DND-41 (cell line): ENCODE measurements around the gene PYGB.

Experiments used
- ATAC-seq: fragments of 200-7000 bp; cut with Tn5 transposase; 3 replicates; pipeline ENCODE4 v1.9.1; 2021; ENCODE audit warnings: low read depth; ENCODE audit not compliant: insufficient read depth
- DNase-seq: peaks from one replicate; pipeline ENCODE4 v3.0.0-alpha.2; 2020
- H2AFZ ChIP-seq: 2 replicates; pipeline ENCODE4 v1.6.0; 2012; ENCODE audit warnings: low read depth, low read length
- H3K27ac ChIP-seq: 2 replicates; pipeline ENCODE4 v1.5.1; 2012; ENCODE audit warnings: low read length, inconsistent platforms
- H3K27me3 ChIP-seq: fragments of 200-600 bp; sonication (generic); 2 replicates; pipeline ENCODE4 v1.6.0; 2012; ENCODE audit warnings: low read length, mild to moderate bottlenecking, inconsistent platforms; ENCODE audit not compliant: insufficient read depth, poor library complexity
- H3K36me3 ChIP-seq: 2 replicates; pipeline ENCODE4 v1.5.1; 2012; ENCODE audit warnings: low read length, inconsistent platforms; ENCODE audit not compliant: insufficient read depth
- H3K4me1 ChIP-seq: 2 replicates; pipeline ENCODE4 v1.5.1; 2012; ENCODE audit warnings: mild to moderate bottlenecking, low read length; ENCODE audit not compliant: insufficient read depth
- H3K4me2 ChIP-seq: 2 replicates; pipeline ENCODE4 v1.6.0; 2012; ENCODE audit warnings: mild to moderate bottlenecking, moderate library complexity, low read length, inconsistent platforms; ENCODE audit not compliant: insufficient read depth
- H3K4me3 ChIP-seq, 2 experiments: fragments of 200-600 bp in 1 of 2; shearing (Covaris generic) in 1 of 2; 2 replicates each; pipeline ENCODE4 v1.5.1; 2012 to 2016; ENCODE audit warnings: inconsistent platforms in 2 of 2, low read length in 2 of 2, mild to moderate bottlenecking in 2 of 2, low read depth in 1 of 2, moderate library complexity in 1 of 2
- H3K79me2 ChIP-seq: 2 replicates; pipeline ENCODE4 v1.6.0; 2012; ENCODE audit warnings: low read length, inconsistent platforms; ENCODE audit not compliant: insufficient read depth
- H3K9ac ChIP-seq: 2 replicates; pipeline ENCODE4 v1.6.0; 2012; ENCODE audit warnings: low read depth, mild to moderate bottlenecking, inconsistent platforms, low read length, moderate library complexity
- H3K9me3 ChIP-seq: 2 replicates; pipeline ENCODE4 v1.5.1; 2012; ENCODE audit warnings: low read length, moderate library complexity, mild to moderate bottlenecking, inconsistent platforms; ENCODE audit not compliant: insufficient read depth, severe bottlenecking
- H4K20me1 ChIP-seq: 2 replicates; pipeline ENCODE4 v1.6.0; 2012; ENCODE audit warnings: low read length; ENCODE audit not compliant: insufficient read depth
- EZH2 ChIP-seq: IDR thresholded peaks from 3 replicates; pipeline ENCODE4 v1.6.1; 2012; ENCODE audit warnings: borderline replicate concordance, low read depth, mild to moderate bottlenecking, moderate library complexity, low read length, inconsistent platforms; ENCODE audit not compliant: severe bottlenecking
- TF ChIP-seq, protein P1 (sequence below): IDR thresholded peaks from 2 replicates; pipeline ENCODE4 v1.5.1; 2012; ENCODE audit warnings: borderline replicate concordance, low read length, moderate library complexity, mild to moderate bottlenecking; ENCODE audit not compliant: poor library complexity, severe bottlenecking; ENCODE audit errors: extremely low read depth

The PYGB gene

DNA sequence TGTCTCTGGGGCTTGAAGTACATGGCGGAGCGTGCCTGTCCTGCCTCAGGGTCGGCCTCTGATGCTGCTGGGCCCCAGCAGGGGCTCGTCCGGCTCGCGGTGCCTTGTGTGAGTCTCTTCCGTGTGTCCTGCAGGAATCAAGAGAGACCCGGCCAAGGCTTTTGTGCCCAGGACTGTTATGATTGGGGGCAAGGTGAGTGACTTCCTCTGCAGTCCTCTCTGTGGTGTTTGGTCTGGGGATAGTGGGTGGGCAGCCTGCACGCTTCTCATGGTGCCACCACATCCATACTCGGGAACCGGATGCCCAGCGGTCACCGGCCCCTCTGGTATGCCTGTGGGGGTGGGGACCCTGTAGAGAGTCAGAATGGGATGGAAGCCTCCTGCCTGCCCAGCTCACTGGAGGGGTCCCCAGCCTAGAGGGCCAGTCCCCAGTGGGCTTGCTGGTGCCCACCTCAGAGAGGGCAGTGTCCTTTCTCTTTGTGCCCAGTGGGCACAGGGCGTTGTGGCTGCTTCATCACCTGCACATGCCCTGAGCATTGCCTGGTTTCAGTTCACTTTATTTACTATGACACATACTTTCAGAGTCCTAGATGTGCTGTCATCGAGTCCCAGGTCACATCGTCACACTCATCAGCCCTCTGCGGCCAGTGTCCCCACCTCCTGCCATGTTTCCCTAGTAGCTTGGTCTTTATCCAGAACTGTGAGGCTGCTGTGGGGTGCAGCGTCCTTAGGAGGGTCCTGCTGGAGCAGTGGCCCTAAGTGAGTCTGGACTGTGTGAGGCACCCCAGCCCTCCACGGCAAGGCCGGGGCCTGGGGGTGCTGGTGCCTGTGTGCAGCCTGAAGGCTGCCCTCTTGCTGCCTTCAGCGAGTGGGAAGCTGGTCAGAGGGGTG, 40.7 kb downstream of the PYGB start:
- Histone ChIP-seq H3K9me3 (no peaks in the 10 kb centered on the region), H3K79me2 (no peaks in the 10 kb centered on the region), H3K27ac (no peak overlapping the region), H3K27me3 (no peaks in the 10 kb centered on the region), H4K20me1 (peaks cover 9% of the 10 kb centered on the region), H2AFZ (no peak overlapping the region), H3K4me2 (no peak overlapping the region), H3K9ac (no peak overlapping the region), H3K36me3 (peaks cover 86% of the 10 kb centered on the region), H3K4me1 (no peaks in the 10 kb centered on the region), H3K4me3 (no peak overlapping the region)
- ATAC-seq (no peak), DNase-seq (no peak)
- TF ChIP-seq, protein P1, sequence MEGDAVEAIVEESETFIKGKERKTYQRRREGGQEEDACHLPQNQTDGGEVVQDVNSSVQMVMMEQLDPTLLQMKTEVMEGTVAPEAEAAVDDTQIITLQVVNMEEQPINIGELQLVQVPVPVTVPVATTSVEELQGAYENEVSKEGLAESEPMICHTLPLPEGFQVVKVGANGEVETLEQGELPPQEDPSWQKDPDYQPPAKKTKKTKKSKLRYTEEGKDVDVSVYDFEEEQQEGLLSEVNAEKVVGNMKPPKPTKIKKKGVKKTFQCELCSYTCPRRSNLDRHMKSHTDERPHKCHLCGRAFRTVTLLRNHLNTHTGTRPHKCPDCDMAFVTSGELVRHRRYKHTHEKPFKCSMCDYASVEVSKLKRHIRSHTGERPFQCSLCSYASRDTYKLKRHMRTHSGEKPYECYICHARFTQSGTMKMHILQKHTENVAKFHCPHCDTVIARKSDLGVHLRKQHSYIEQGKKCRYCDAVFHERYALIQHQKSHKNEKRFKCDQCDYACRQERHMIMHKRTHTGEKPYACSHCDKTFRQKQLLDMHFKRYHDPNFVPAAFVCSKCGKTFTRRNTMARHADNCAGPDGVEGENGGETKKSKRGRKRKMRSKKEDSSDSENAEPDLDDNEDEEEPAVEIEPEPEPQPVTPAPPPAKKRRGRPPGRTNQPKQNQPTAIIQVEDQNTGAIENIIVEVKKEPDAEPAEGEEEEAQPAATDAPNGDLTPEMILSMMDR = no peak
- no peak for TF ChIP-seq EZH2

DNA sequence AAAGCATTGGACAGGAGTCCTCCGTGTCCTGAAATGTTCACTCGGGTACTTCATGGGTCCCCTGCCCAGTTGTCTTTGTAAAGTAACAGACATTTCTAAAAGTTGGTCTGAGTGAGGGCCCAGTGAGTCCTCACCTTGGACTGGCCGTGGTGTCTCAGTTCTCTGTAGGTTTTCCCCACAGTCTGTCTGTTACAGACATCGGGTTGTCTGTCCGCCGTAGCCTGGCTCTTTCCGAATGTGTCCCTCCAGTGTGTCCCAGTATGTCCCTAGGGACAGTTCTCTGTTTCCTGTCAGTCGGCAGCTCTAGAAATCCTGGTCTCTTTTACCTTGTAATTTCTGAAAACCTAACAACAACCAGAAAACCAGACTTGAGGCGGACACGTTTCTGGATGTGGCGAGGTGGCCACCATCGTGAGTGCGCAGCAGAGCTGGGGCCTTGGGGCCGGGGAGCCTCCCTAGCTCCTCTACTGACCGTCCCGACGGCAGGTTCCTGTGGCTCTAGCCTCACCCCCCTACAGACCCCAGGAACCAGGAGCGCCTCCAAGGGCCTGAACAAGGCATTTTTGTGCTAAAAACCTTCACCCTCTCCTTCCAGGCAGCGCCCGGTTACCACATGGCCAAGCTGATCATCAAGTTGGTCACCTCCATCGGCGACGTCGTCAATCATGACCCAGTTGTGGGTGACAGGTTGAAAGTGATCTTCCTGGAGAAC, 42.2 kb downstream of the PYGB start:
- no peak overlapping the region for H2AFZ ChIP-seq
- no peaks in the 10 kb centered on the region for H3K27me3 ChIP-seq
- H3K4me1 ChIP-seq = no peaks in the 10 kb centered on the region
- no peak for TF ChIP-seq EZH2
- TF ChIP-seq, protein P1 = no peak
- H3K27ac ChIP-seq = no peak overlapping the region
- no peak overlapping the region for H3K9ac ChIP-seq
- H3K4me2 ChIP-seq = no peak overlapping the region
- H3K79me2 ChIP-seq = no peaks in the 10 kb centered on the region
- DNase-seq (no peak), ATAC-seq (no peak)
- peaks cover 86% of the 10 kb centered on the region for H3K36me3 ChIP-seq
- H4K20me1 ChIP-seq = peaks cover 9% of the 10 kb centered on the region
- H3K9me3 ChIP-seq = no peaks in the 10 kb centered on the region
- no peak overlapping the region for H3K4me3 ChIP-seq

DNA sequence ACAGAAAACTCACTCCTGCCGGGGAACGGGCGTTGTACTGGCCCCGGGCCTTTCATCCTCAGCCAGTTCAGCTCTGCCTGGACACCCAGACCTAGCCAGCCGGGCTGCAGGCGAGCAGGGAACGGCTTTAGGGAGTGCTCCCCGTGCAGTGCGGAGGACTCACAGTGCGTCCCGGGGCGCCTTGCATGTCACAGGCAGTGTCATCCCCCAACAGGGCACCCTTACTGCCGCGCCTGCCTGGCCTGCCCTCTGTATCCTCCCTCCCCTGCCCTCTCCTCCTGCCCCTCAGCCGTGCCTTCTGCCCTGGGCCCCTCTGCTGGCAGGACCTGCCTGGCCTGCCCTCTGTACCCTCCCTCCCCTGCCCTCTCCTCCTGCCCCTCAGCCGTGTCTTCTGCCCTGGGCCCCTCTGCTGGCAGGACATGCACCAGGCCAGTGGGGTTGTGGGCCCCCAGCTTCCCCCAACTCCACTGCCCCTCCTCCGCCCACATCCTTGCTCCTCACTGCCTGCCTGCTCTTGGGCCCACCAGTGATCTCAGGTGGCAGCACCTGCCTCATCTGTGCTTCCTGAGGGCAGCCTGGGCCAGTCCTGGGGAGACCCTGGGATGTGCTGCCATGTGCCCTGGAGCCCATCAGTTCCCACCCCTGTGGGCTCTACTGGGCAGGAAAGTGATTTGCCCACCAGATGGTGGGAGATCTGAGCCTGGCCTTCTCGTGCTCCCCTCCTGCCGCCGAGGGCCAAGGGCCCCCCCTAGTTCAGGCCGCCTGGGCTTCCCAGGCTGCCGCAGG, 43.0 kb downstream of the PYGB start:
- H2AFZ ChIP-seq = no peak overlapping the region
- H3K27ac ChIP-seq = no peak overlapping the region
- H3K4me3 ChIP-seq = no peak overlapping the region
- peaks cover 9% of the 10 kb centered on the region for H4K20me1 ChIP-seq
- H3K79me2 ChIP-seq = no peaks in the 10 kb centered on the region
- TF ChIP-seq EZH2 = no peak
- TF ChIP-seq, protein P1 = no peak
- no peak overlapping the region for H3K9ac ChIP-seq
- no peaks in the 10 kb centered on the region for H3K9me3 ChIP-seq
- no peak for ATAC-seq
- peaks cover 86% of the 10 kb centered on the region for H3K36me3 ChIP-seq
- no peak overlapping the region for H3K4me2 ChIP-seq
- no peak for DNase-seq
- H3K4me1 ChIP-seq = no peaks in the 10 kb centered on the region
- H3K27me3 ChIP-seq = no peaks in the 10 kb centered on the region
